IPS-NIHi7 (cell line): ENCODE results near the gene DYNC1H1.
"Not testable (repeated sequence)": the region's sequence is repeated elsewhere in the genome, so short reads cannot be mapped to it uniquely, and the experiment has no call there.

ENCODE experiments used
- DNase-seq: peaks from one replicate; pipeline ENCODE4 v3.0.0; 2012; ENCODE audit warnings: mixed read lengths; ENCODE audit errors: extremely low spot score

Gene DYNC1H1

GRCh38 chr14:101963656-101964296 lies 597 bp upstream of the DYNC1H1 start:
- no peak for DNase-seq

- peak; percentile 44 for DNase-seq
Measured at GRCh38 chr14:101965181-101965544, 790 bp downstream of the DYNC1H1 start.

- DNase-seq, result no peak
Measured at GRCh38 chr14:101965770-101966722, 1.7 kb downstream of the DYNC1H1 start.

GRCh38 chr14:101966742-101967141 lies 2.4 kb downstream of the DYNC1H1 start:
- DNase-seq, result no peak

- DNase-seq, result no peak
Measured at GRCh38 chr14:101968186-101968585, 3.8 kb downstream of the DYNC1H1 start.

- DNase-seq, result no peak
Measured at GRCh38 chr14:101969481-101969880, 5.1 kb downstream of the DYNC1H1 start.

GRCh38 chr14:101970830-101971400 lies 6.5 kb downstream of the DYNC1H1 start:
- no peak for DNase-seq

- DNase-seq, result not testable (repeated sequence)
Measured at GRCh38 chr14:101971458-101971857, 7.1 kb downstream of the DYNC1H1 start.

- peak; percentile 53 for DNase-seq
Measured at GRCh38 chr14:101972126-101972866, 7.9 kb downstream of the DYNC1H1 start.

GRCh38 chr14:101973356-101973755 lies 9.0 kb downstream of the DYNC1H1 start:
- DNase-seq, result no peak

- DNase-seq, result no peak
Measured at GRCh38 chr14:101975231-101975630, 10.9 kb downstream of the DYNC1H1 start.

GRCh38 chr14:101977311-101978071 lies 13.1 kb downstream of the DYNC1H1 start:
- no peak for DNase-seq

- no peak for DNase-seq
Measured at GRCh38 chr14:101979666-101980065, 15.3 kb downstream of the DYNC1H1 start.

GRCh38 chr14:101980251-101980650 lies 15.9 kb downstream of the DYNC1H1 start:
- DNase-seq, result no peak

- DNase-seq, result no peak
Measured at GRCh38 chr14:101980700-101981099, 16.3 kb downstream of the DYNC1H1 start.

GRCh38 chr14:101982621-101983020 lies 18.2 kb downstream of the DYNC1H1 start:
- DNase-seq, result no peak

- not testable (repeated sequence) for DNase-seq
Measured at GRCh38 chr14:101984831-101985230, 20.5 kb downstream of the DYNC1H1 start.

GRCh38 chr14:101985957-101986356 lies 21.6 kb downstream of the DYNC1H1 start:
- DNase-seq, result no peak

- DNase-seq, result no peak
Measured at GRCh38 chr14:101986953-101987352, 22.6 kb downstream of the DYNC1H1 start.

- DNase-seq, result no peak
Measured at GRCh38 chr14:101988377-101988776, 24.0 kb downstream of the DYNC1H1 start.

- DNase-seq, result no peak
Measured at GRCh38 chr14:101991352-101991751, 27.0 kb downstream of the DYNC1H1 start.
